GM23338 (cell line): Measurements from ENCODE around the gene NGEF. TPM values are rescaled to one million over a fixed set of nuclear protein-coding genes. Genes with fewer than 3 reads are reported as not detected.

Experiments
- ATAC-seq: fragments of 200-7000 bp; cut with Tn5 transposase; 3 replicates; pipeline ENCODE4 v1.9.1; 2020
- DNase-seq: peaks from one replicate; pipeline ENCODE4 v3.0.0-alpha.2; 2015; ENCODE audit warnings: low spot score
- H2AFZ ChIP-seq: fragments of 200-600 bp; sonication (generic); 2 replicates; pipeline ENCODE4 v1.8.0; 2016; ENCODE audit warnings: antibody characterized with exemption, mild to moderate bottlenecking, moderate library complexity
- H3F3A ChIP-seq: fragments of 200-600 bp; sonication (generic); replicated peaks from 2 replicates; pipeline ENCODE4 v1.8.0; 2017; ENCODE audit warnings: antibody characterized with exemption, mixed run types, low read depth
- H3K27ac ChIP-seq: fragments of 200-600 bp; sonication (generic); 2 replicates; pipeline ENCODE4 v1.6.1; 2016; ENCODE audit warnings: low read depth
- H3K27me3 ChIP-seq: fragments of 200-600 bp; sonication (generic); 2 replicates; pipeline ENCODE4 v1.8.0; 2016; ENCODE audit warnings: mild to moderate bottlenecking, mixed run types, moderate library complexity; ENCODE audit not compliant: insufficient read depth
- H3K36me3 ChIP-seq: fragments of 200-600 bp; sonication (generic); 2 replicates; pipeline ENCODE4 v1.8.0; 2016; ENCODE audit warnings: mild to moderate bottlenecking; ENCODE audit not compliant: insufficient read depth
- H3K4me1 ChIP-seq: fragments of 200-600 bp; sonication (generic); 2 replicates; pipeline ENCODE4 v1.8.0; 2016; ENCODE audit warnings: mild to moderate bottlenecking, moderate library complexity; ENCODE audit not compliant: insufficient read depth
- H3K4me2 ChIP-seq: fragments of 200-600 bp; sonication (generic); 2 replicates; pipeline ENCODE4 v1.7.1; 2017; ENCODE audit warnings: mixed run types
- H3K4me3 ChIP-seq: fragments of 200-600 bp; sonication (generic); 2 replicates; pipeline ENCODE4 v1.6.1; 2016; ENCODE audit warnings: mixed run types
- H3K79me2 ChIP-seq: fragments of 200-600 bp; sonication (generic); replicated peaks from 2 replicates; pipeline ENCODE4 v1.8.0; 2017; ENCODE audit warnings: mild to moderate bottlenecking; ENCODE audit not compliant: insufficient read depth
- H3K9me2 ChIP-seq: fragments of 200-600 bp; sonication (generic); 2 replicates; pipeline ENCODE4 v1.8.0; 2017; ENCODE audit not compliant: insufficient read depth
- H4K20me1 ChIP-seq: fragments of 200-600 bp; sonication (generic); replicated peaks from 2 replicates; pipeline ENCODE4 v1.8.0; 2017; ENCODE audit warnings: mild to moderate bottlenecking; ENCODE audit not compliant: insufficient read depth
- H3K27ac Mint-ChIP-seq: 2 replicates; pipeline ENCODE4 v1.8.0; 2020; ENCODE audit warnings: inconsistent platforms, mild to moderate bottlenecking, moderate library complexity, mixed read lengths
- H3K27me3 Mint-ChIP-seq: 3 replicates; pipeline ENCODE4 v1.8.0; 2022; ENCODE audit warnings: low read depth, mild to moderate bottlenecking, moderate library complexity, mixed read lengths, inconsistent platforms; ENCODE audit not compliant: insufficient read depth, poor library complexity
- H3K36me3 Mint-ChIP-seq: 3 replicates; pipeline ENCODE4 v1.8.0; 2021; ENCODE audit warnings: low read depth, mild to moderate bottlenecking, inconsistent platforms, moderate library complexity, mixed read lengths
- H3K4me1 Mint-ChIP-seq: 3 replicates; pipeline ENCODE4 v1.8.0; 2020; ENCODE audit warnings: mild to moderate bottlenecking, inconsistent platforms, mixed read lengths
- H3K4me3 Mint-ChIP-seq: 3 replicates; pipeline ENCODE4 v1.8.0; 2021; ENCODE audit warnings: moderate library complexity, mild to moderate bottlenecking, inconsistent platforms, mixed read lengths
- H3K9me3 Mint-ChIP-seq: 3 replicates; pipeline ENCODE4 v1.8.0; 2020; ENCODE audit warnings: moderate library complexity, mild to moderate bottlenecking, inconsistent platforms, mixed read lengths
- CREB1 ChIP-seq: fragments of 250-450 bp; sonication (Bioruptor Pico); IDR thresholded peaks from 2 replicates; pipeline ENCODE4 v1.5.0; 2020; ENCODE audit warnings: low read depth, mild to moderate bottlenecking, moderate library complexity
- EZH2phosphoT487 ChIP-seq: fragments of 200-600 bp; sonication (generic); IDR thresholded peaks from one replicate; pipeline ENCODE4 v1.8.1; 2018; ENCODE audit warnings: antibody characterized with exemption; ENCODE audit not compliant: unreplicated experiment
- JUNB ChIP-seq: IDR thresholded peaks from one replicate; pipeline ENCODE4 v1.6.1; 2016; ENCODE audit warnings: antibody characterized with exemption; ENCODE audit not compliant: unreplicated experiment
- NANOG ChIP-seq: IDR thresholded peaks from 2 replicates; pipeline ENCODE4 v1.6.1; 2016; ENCODE audit warnings: antibody characterized with exemption, borderline replicate concordance
- STAT1 ChIP-seq: IDR thresholded peaks from one replicate; pipeline ENCODE4 v1.6.1; 2016; ENCODE audit warnings: antibody characterized with exemption; ENCODE audit not compliant: unreplicated experiment
- ZNF331 ChIP-seq: fragments of 250-450 bp; sonication (Bioruptor Pico); IDR thresholded peaks from 2 replicates; pipeline ENCODE4 v1.5.0; 2020; ENCODE audit warnings: low read depth, mild to moderate bottlenecking, moderate library complexity
- polyA plus RNA-seq: library from polyadenylated mRNA; unstranded; fragments of >200 nt; fragmentation: Nextera tagmentation; extraction: Ambion mirVana; gene quantifications from 2 replicates; pipeline ENCODE4 v1.2.1, GENCODE V29; 2016
- total RNA-seq: library from RNA; depleted of rRNA; stranded (reverse); fragments of >200 nt; shearing (Covaris generic); gene quantifications from 2 replicates; pipeline ENCODE4 v1.2.3, GENCODE V29; 2014
- TF ChIP-seq, protein P1 (sequence below), 2 experiments: fragments of 200-600 bp in 1 of 2; sonication (generic) in 1 of 2; conservative IDR thresholded peaks; 2 replicates each; pipeline versions ENCODE4 v1.5.1 to v1.6.1; 2016 to 2017; ENCODE audit warnings: antibody characterized with exemption in 2 of 2, low read depth in 2 of 2, mild to moderate bottlenecking in 2 of 2, moderate library complexity in 1 of 2

NGEF gene
- total and polyA plus RNA-seq, 2 experiments from 2014 or later: 1.8 to 5.4 TPM

DNA sequence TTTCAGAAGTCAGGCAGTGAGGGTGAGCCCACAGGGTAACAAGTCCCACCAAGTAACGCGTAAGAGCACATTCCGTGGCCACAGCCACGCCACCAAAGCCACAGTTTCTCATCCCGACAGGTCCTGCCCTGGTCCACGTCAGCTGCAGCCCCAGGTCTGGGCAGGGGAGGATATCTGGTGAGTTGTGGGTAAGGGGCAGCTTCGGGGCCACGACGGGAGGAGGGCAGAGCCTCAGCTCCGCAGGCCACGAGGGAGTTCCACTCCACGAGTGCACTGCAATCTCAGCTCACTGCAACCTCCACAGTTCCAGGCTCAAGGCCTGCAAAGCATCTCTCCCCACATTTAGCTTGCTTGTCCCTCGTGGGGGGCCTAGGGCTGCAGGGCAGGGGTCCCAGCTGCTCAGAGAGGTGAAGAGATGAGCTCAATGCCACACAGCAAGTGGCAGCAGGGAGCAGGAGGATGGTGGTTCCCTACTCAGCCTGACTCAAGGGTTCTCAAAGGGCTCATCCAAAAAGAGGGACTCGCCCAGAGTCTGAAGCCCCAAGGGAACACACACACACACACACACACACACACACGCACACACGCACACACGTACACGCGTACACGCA is 130.4 kb downstream of the NGEF start:
- no peak overlapping the region for H3K4me3 ChIP-seq
- DNase-seq (no peak), ATAC-seq (no peak)
- no peaks in the 10 kb centered on the region for H3K36me3 Mint-ChIP-seq
- H3K36me3 ChIP-seq: no peaks in the 10 kb centered on the region
- no peaks in the 10 kb centered on the region for H3K9me3 Mint-ChIP-seq
- no peak overlapping the region for H3K4me2 ChIP-seq
- no peaks in the 10 kb centered on the region for H3K9me2 ChIP-seq
- TF ChIP-seq ZNF331 (CRISPR knock-in tag): no peak
- TF ChIP-seq STAT1: no peak
- no peak for TF ChIP-seq EZH2phosphoT487
- no peaks in the 10 kb centered on the region for H3K79me2 ChIP-seq
- no peaks in the 10 kb centered on the region for H3F3A ChIP-seq
- H3K27ac Mint-ChIP-seq: no peak overlapping the region
- no peak overlapping the region for H2AFZ ChIP-seq
- H3K4me3 Mint-ChIP-seq: no peak overlapping the region
- 0 out of 2 replicates have a peak, but pooled peaks cover under 1% of the 10 kb centered on the region for H3K4me1 ChIP-seq
- H3K4me1 Mint-ChIP-seq: peaks cover 6% of the 10 kb centered on the region
- H3K27me3 Mint-ChIP-seq: peaks cover 7% of the 10 kb centered on the region
- no peak overlapping the region for H3K27ac ChIP-seq
- H4K20me1 ChIP-seq: no peaks in the 10 kb centered on the region
- H3K27me3 ChIP-seq: peaks cover 10% of the 10 kb centered on the region

GRCh38 chr2:232882085-232882484 is 131.0 kb downstream of the NGEF start:
- no peaks in the 10 kb centered on the region; the same call in 1 of the 2 replicates for H3K4me1 ChIP-seq
- H3K27ac ChIP-seq: no peak overlapping the region
- H3K4me1 Mint-ChIP-seq: peaks cover 1% of the 10 kb centered on the region
- no peak overlapping the region for H3K4me3 ChIP-seq
- no peaks in the 10 kb centered on the region for H3F3A ChIP-seq
- H3K9me2 ChIP-seq: no peaks in the 10 kb centered on the region
- ATAC-seq (no peak), DNase-seq (no peak)
- H3K27ac Mint-ChIP-seq: no peak overlapping the region
- H3K36me3 Mint-ChIP-seq: no peaks in the 10 kb centered on the region
- no peak overlapping the region for H3K4me2 ChIP-seq
- H4K20me1 ChIP-seq: no peaks in the 10 kb centered on the region
- H3K9me3 Mint-ChIP-seq: no peaks in the 10 kb centered on the region
- H3K4me3 Mint-ChIP-seq: no peak overlapping the region
- no peaks in the 10 kb centered on the region for H3K36me3 ChIP-seq
- H3K79me2 ChIP-seq: no peaks in the 10 kb centered on the region
- H3K27me3 ChIP-seq: peaks cover 15% of the 10 kb centered on the region
- H2AFZ ChIP-seq: no peak overlapping the region
- TF ChIP-seq JUNB (no peak), ZNF331 (CRISPR knock-in tag) (no peak), NANOG (no peak)
- TF ChIP-seq, protein P1, sequence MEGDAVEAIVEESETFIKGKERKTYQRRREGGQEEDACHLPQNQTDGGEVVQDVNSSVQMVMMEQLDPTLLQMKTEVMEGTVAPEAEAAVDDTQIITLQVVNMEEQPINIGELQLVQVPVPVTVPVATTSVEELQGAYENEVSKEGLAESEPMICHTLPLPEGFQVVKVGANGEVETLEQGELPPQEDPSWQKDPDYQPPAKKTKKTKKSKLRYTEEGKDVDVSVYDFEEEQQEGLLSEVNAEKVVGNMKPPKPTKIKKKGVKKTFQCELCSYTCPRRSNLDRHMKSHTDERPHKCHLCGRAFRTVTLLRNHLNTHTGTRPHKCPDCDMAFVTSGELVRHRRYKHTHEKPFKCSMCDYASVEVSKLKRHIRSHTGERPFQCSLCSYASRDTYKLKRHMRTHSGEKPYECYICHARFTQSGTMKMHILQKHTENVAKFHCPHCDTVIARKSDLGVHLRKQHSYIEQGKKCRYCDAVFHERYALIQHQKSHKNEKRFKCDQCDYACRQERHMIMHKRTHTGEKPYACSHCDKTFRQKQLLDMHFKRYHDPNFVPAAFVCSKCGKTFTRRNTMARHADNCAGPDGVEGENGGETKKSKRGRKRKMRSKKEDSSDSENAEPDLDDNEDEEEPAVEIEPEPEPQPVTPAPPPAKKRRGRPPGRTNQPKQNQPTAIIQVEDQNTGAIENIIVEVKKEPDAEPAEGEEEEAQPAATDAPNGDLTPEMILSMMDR (conservative IDR thresholded peaks at IDR 0.05; ENCODE audit: low read depth in 2 of 2): peak in 1 of 2 experiments; percentile 28; a peak in 1 of 4 replicates
- peaks cover 9% of the 10 kb centered on the region for H3K27me3 Mint-ChIP-seq

DNA sequence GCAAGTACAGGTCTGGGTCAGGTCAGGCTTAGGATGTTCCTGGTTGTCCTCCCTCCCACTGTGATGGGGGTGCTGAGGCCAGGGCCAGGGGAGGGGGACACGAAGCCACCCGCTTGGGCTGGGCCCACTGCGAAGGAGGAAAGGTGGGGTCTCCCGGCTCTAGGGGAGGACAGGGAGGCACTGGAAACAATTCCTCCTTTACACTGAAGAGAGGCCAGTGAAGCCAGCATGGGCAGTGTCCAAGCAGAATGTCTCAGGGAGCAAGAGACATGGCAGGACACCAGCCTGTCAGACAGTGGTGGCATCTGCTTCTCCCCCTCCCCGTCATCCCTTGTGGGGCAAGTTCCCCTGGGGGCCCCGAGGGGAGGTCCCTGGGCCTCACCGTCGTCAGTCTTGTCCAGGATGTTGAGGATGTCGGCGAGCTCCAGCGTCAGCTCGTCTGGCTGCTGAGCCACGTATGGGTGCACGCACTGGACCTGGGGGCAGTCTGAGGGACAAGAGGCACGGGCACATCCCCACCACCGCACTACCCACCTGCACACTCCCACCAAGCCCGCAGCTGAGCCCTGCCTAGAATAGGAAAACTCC is 132.2 kb downstream of the NGEF start:
- Histone ChIP-seq H3K27me3 (peaks cover 22% of the 10 kb centered on the region), H3K9me2 (no peaks in the 10 kb centered on the region), H2AFZ (no peak overlapping the region), H3K36me3 (no peaks in the 10 kb centered on the region), H3K79me2 (no peaks in the 10 kb centered on the region), H3F3A (no peaks in the 10 kb centered on the region), H3K4me3 (no peak overlapping the region), H3K4me1 (no peaks in the 10 kb centered on the region; the same call in 1 of the 2 replicates), H3K4me2 (no peak overlapping the region), H4K20me1 (no peaks in the 10 kb centered on the region), H3K27ac (no peak overlapping the region)
- Mint-ChIP-seq H3K9me3 (no peaks in the 10 kb centered on the region), H3K4me3 (no peak overlapping the region), H3K27ac (no peak overlapping the region), H3K27me3 (peaks cover 10% of the 10 kb centered on the region), H3K4me1 (no peaks in the 10 kb centered on the region; the same call in 2 of the 3 replicates), H3K36me3 (no peaks in the 10 kb centered on the region)
- ATAC-seq (no peak), DNase-seq (no peak)
- TF ChIP-seq CREB1: no peak
- TF ChIP-seq, protein P1 (conservative IDR thresholded peaks at IDR 0.05; ENCODE audit: low read depth in 2 of 2): no peak
